Prostate gland (tissue), 2 donors: ENCODE measurements around the gene IGFLR1.

Experiments
- CTCF ChIP-seq, 4 experiments: fragments of 200-600 bp in 2 of 4; fragments of 450-650 bp in 2 of 4; sonication (generic) in 2 of 4; IDR thresholded peaks; 1 replicate in 3 of 4; 2 replicates in 1 of 4; pipeline ENCODE4 v1.5.1; 2016 to 2019; ENCODE audit warnings: antibody characterized with exemption in 4 of 4, mild to moderate bottlenecking in 2 of 4, moderate library complexity in 2 of 4
- POLR2A ChIP-seq: fragments of 450-650 bp; IDR thresholded peaks from one replicate; pipeline ENCODE4 v1.6.1; 2016; ENCODE audit warnings: antibody characterized with exemption, mild to moderate bottlenecking
- POLR2AphosphoS5 ChIP-seq: sonication (generic); formaldehyde crosslinking; IDR thresholded peaks from one replicate; pipeline ENCODE4 v1.6.1; 2017; ENCODE audit warnings: antibody characterized with exemption

- no peak for TF ChIP-seq POLR2A
- TF ChIP-seq CTCF (IDR thresholded peaks at IDR 0.05), result no peak
- no peak for TF ChIP-seq POLR2AphosphoS5
Observed at GRCh38 chr19:35766571-35767104, 24.4 kb upstream of the IGFLR1 start.
